K562 (cell line): ENCODE data around the gene PITPNC1. TPM values are rescaled to one million over a fixed set of nuclear protein-coding genes. Genes with fewer than 3 reads are reported as not detected.

Experiments
- ATAC-seq: fragments of 200-7000 bp; cut with Tn5 transposase; 3 replicates; pipeline ENCODE4 v1.9.1; 2020; ENCODE audit warnings: moderate library complexity
- BruUV-seq: library from RNA; stranded (reverse); fragments of 400-500 nt; replicated peaks from 2 replicates; lab custom pipeline; 2021; lab: Mats Ljungman, UMichigan
- CTCF ChIA-PET: fragments of 300-600 bp; formaldehyde crosslinking; extraction: SDS; loops from one replicate; lab custom pipeline; 2021; ENCODE audit warnings: low intra/inter-chr PET ratio; lab: Yijun Ruan, JAX
- POLR2A ChIA-PET: fragments of 300-600, 350-650 bp; sonication (Branson Sonifier 250); formaldehyde crosslinking; extraction: SDS; loops from one replicate; lab custom pipeline; 2021; ENCODE audit warnings: antibody characterized with exemption, inconsistent platforms; lab: Yijun Ruan, JAX
- DNase-seq, 4 experiments: peaks; one replicate each; pipeline versions ENCODE4 v3.0.0 to v3.0.0-alpha.2; 2011 to 2018; ENCODE audit warnings: low spot score in 3 of 4, mixed read lengths in 3 of 4; ENCODE audit errors: extremely low read depth in 1 of 4
- FAIRE-seq: peaks from 2 replicates; lab custom pipeline; 2011; peaks lifted over from hg19 to GRCh38; lab: Jason Lieb, UNC
- H2AFZ ChIP-seq: 2 replicates; pipeline ENCODE4 v1.6.0; 2011; ENCODE audit warnings: low read depth, low read length, control low read depth, inconsistent platforms
- H3K27ac ChIP-seq: fragments of 200-600 bp; 3 replicates; pipeline ENCODE4 v1.8.0; 2011; ENCODE audit warnings: low read depth, mild to moderate bottlenecking, control low read depth, inconsistent platforms, low read length, moderate library complexity, mixed read lengths; ENCODE audit errors: extremely low read depth
- H3K27me3 ChIP-seq, 2 experiments: fragments of 300-600 bp in 1 of 2; 2 replicates in 1 of 2; 3 replicates in 1 of 2; pipeline versions ENCODE4 v1.6.0 to v1.8.0; 2011; ENCODE audit warnings: inconsistent platforms in 2 of 2, low read length in 2 of 2, mild to moderate bottlenecking in 1 of 2, mixed read lengths in 1 of 2, moderate library complexity in 1 of 2; ENCODE audit not compliant: control insufficient read depth in 2 of 2, insufficient read depth in 2 of 2
- H3K36me3 ChIP-seq: fragments of 300-600 bp; 3 replicates; pipeline ENCODE4 v1.8.0; 2011; ENCODE audit warnings: mild to moderate bottlenecking, low read length, inconsistent platforms; ENCODE audit not compliant: control insufficient read depth, insufficient read depth
- H3K4me1 ChIP-seq, 2 experiments: fragments of 200-600 bp in 1 of 2; replicated peaks in 1 of 2; 2 replicates in 1 of 2; 3 replicates in 1 of 2; pipeline versions ENCODE4 v1.5.1 to v1.8.0; 2011; ENCODE audit warnings: inconsistent platforms in 2 of 2, low read length in 2 of 2, mild to moderate bottlenecking in 1 of 2, mixed read lengths in 1 of 2, moderate library complexity in 1 of 2; ENCODE audit not compliant: control insufficient read depth in 2 of 2, insufficient read depth in 2 of 2
- H3K4me2 ChIP-seq: 2 replicates; pipeline ENCODE4 v1.6.1; 2011; ENCODE audit warnings: low read length, control low read depth, inconsistent platforms, mixed read lengths; ENCODE audit not compliant: insufficient read depth
- H3K4me3 ChIP-seq: fragments of 200-600 bp; sonication (generic), shearing (Covaris generic); 2 replicates; pipeline ENCODE4 v1.5.1; 2016; ENCODE audit warnings: control low read depth, inconsistent platforms
- H3K79me2 ChIP-seq: fragments of 200-600 bp; 3 replicates; pipeline ENCODE4 v1.8.0; 2011; ENCODE audit warnings: low read length, inconsistent platforms; ENCODE audit not compliant: control insufficient read depth, insufficient read depth
- H3K9ac ChIP-seq, 2 experiments: 2 replicates each; pipeline versions ENCODE4 v1.6.0 to v1.6.1; 2011; ENCODE audit warnings: low read depth in 2 of 2, low read length in 2 of 2, control low read depth in 1 of 2, inconsistent platforms in 1 of 2, mild to moderate bottlenecking in 1 of 2, mixed read lengths in 1 of 2; ENCODE audit not compliant: insufficient read depth in 1 of 2
- H3K9me1 ChIP-seq: one replicate; pipeline ENCODE4 v1.6.0; 2011; ENCODE audit warnings: inconsistent platforms, mild to moderate bottlenecking, low read length, moderate library complexity; ENCODE audit not compliant: control insufficient read depth, insufficient read depth
- H3K9me3 ChIP-seq: replicated peaks from 2 replicates; pipeline ENCODE4 v1.5.1; 2011; ENCODE audit warnings: low read depth, low read length, inconsistent platforms; ENCODE audit not compliant: control insufficient read depth, insufficient read depth
- H4K20me1 ChIP-seq: replicated peaks from 2 replicates; pipeline ENCODE4 v1.6.1; 2011; ENCODE audit warnings: low read length, inconsistent platforms, mixed read lengths; ENCODE audit not compliant: control insufficient read depth, insufficient read depth
- CTBP1 ChIP-seq: fragments of 450-650 bp; IDR thresholded peaks from 2 replicates; pipeline ENCODE4 v1.6.1; 2016; ENCODE audit warnings: borderline replicate concordance
- DPF2 ChIP-seq: fragments of 450-650 bp; IDR thresholded peaks from 2 replicates; pipeline ENCODE4 v1.6.1; 2016
- EHMT2 ChIP-seq: fragments of 450-650 bp; IDR thresholded peaks from 2 replicates; pipeline ENCODE4 v1.6.1; 2018; ENCODE audit warnings: antibody characterized with exemption
- MEIS2 ChIP-seq: fragments of 450-650 bp; IDR thresholded peaks from 2 replicates; pipeline ENCODE4 v1.6.1; 2014; ENCODE audit warnings: mild to moderate bottlenecking; ENCODE audit not compliant: partially characterized antibody
- POLR2B ChIP-seq: fragments of 450-650 bp; IDR thresholded peaks from 2 replicates; pipeline ENCODE4 v1.6.1; 2018; ENCODE audit warnings: low read depth; ENCODE audit not compliant: partially characterized antibody
- RAD21 ChIP-seq, 2 experiments: fragments of 250-450 bp in 1 of 2; fragments of 450-650 bp in 1 of 2; sonication (Bioruptor Pico) in 1 of 2; formaldehyde crosslinking in 1 of 2; IDR thresholded peaks in 1 of 2; conservative IDR thresholded peaks in 1 of 2; 2 replicates each; pipeline versions ENCODE4 v1.4.0 to v1.8.0; 2020 to 2022; ENCODE audit warnings: mild to moderate bottlenecking in 2 of 2, moderate library complexity in 1 of 2
- REST ChIP-seq, 2 experiments: fragments of 450-650 bp; formaldehyde crosslinking in 1 of 2; IDR thresholded peaks; 2 replicates each; pipeline versions ENCODE4 v1.4.0 to v1.6.1; 2014 to 2020; ENCODE audit warnings: mild to moderate bottlenecking in 2 of 2, borderline replicate concordance in 1 of 2, low read depth in 1 of 2
- SAFB2 ChIP-seq: fragments of 200-400 bp; formaldehyde crosslinking; IDR thresholded peaks from 2 replicates; pipeline ENCODE4 v1.6.1; 2018; ENCODE audit warnings: borderline replicate concordance, low read length, low read depth, moderate library complexity; ENCODE audit not compliant: severe bottlenecking
- ZNF449 ChIP-seq: fragments of 250-450 bp; sonication (Bioruptor Pico); IDR thresholded peaks from 2 replicates; pipeline ENCODE4 v1.8.0; 2022; ENCODE audit warnings: moderate library complexity, mild to moderate bottlenecking, inconsistent platforms
- WGBS: fragments of 100-300 bp; shearing (Covaris generic); methylation state at CpG from one replicate; pipeline ENCODE4 v1.1.6; 2016; ENCODE audit warnings: low coverage, mixed read lengths; ENCODE audit not compliant: insufficient coverage; ENCODE audit errors: missing lambda C conversion rate; 5-methylcytosine and 5-hydroxymethylcytosine counted together
- in situ Hi-C: fragments of 300-500 bp; cut with MboI; formaldehyde crosslinking; loops from 4 replicates; pipeline ENCODE4 v1.15.0; 2018; ENCODE audit warnings: inconsistent platforms, mixed read lengths
- intact Hi-C: fragments of 100-400 bp; cut with micrococcal nuclease; formaldehyde crosslinking; loops from 2 replicates; pipeline ENCODE4 v1.14.2; 2022
- polyA plus RNA-seq, 8 experiments: library from polyadenylated mRNA; depleted of rRNA in 4 of 8; stranded (reverse) in 5 of 8; unstranded in 3 of 8; fragments of >200 nt; fragmentation: Nextera tagmentation in 2 of 8; fragmentation: Illumina TruSeq in 1 of 8; extraction: Ambion mirVana in 2 of 8; extraction: Trizol in 1 of 8; gene quantifications; 2 replicates each; pipeline versions ENCODE4 v1.2.1 to v1.2.3, GENCODE V29; 2011 to 2014; ENCODE audit warnings: inconsistent platforms in 1 of 8, missing spikeins in 1 of 8
- total RNA-seq, 7 experiments: library from RNA; depleted of rRNA in 6 of 7; stranded (reverse); fragments of >200 nt in 6 of 7; fragmentation: Illumina TruSeq in 2 of 7; extraction: Trizol in 2 of 7; gene quantifications; 2 replicates each; pipeline versions ENCODE4 v1.2.1 to v1.2.3, GENCODE V29; 2011 to 2021; ENCODE audit warnings: low replicate concordance in 1 of 7

The PITPNC1 gene
- total and polyA plus RNA-seq, 9 of the 15 experiments (the other 6 are each of a cell fraction or from before 2014, with no cell fraction given) = 0.11 to 1.1 (median 0.65) TPM

GRCh38 chr17:67708378-67708777, 331.3 kb downstream of the PITPNC1 start:
- no TSS peak for BruUV-seq
- H3K79me2 ChIP-seq = no peaks in the 10 kb centered on the region
- H3K27ac ChIP-seq = no peak overlapping the region
- intact Hi-C loops (no loop called here), in situ Hi-C loops (no loop called here)
- peak; percentile 32 for FAIRE-seq
- 6% methylated on average over 3 of the region's 3 CpGs for WGBS
- H3K9ac ChIP-seq = no peak overlapping the region
- peaks cover 5 to 7% of the 10 kb centered on the region in 2 experiments; a peak in 4 of 5 replicates for H3K4me1 ChIP-seq
- peak; percentile 48; the same call in 2 of the 3 replicates for ATAC-seq
- POLR2A ChIA-PET = interaction anchor here (1.0 to 1.5 kb wide), 4 partner anchors 7 to 11 kb away, joined by 3 to 6 read pairs (median 4); no protein-coding TSS in a partner anchor
- H2AFZ ChIP-seq = peak overlapping the region; percentile 34; the same call in 1 of the 2 replicates
- no peaks in the 10 kb centered on the region; a peak in 1 of 5 replicates for H3K27me3 ChIP-seq
- H4K20me1 ChIP-seq = no peaks in the 10 kb centered on the region
- H3K36me3 ChIP-seq = no peaks in the 10 kb centered on the region
- CTCF ChIA-PET = no interaction called here
- no peak overlapping the region for H3K4me3 ChIP-seq
- H3K9me1 ChIP-seq = no peaks in the 10 kb centered on the region
- peak in 3 of 4 experiments; percentile 27 to 53 (median 33) for DNase-seq
- peak overlapping the region; percentile 6; the same call in 1 of the 2 replicates for H3K4me2 ChIP-seq
- peaks cover 3% of the 10 kb centered on the region; the same call in 1 of the 2 replicates for H3K9me3 ChIP-seq
- TF ChIP-seq RAD21 (CRISPR knock-in tag; conservative IDR thresholded peaks at IDR 0.05 in 1 of 2, IDR thresholded peaks at IDR 0.05 in 1 of 2) (no peak), DPF2 (0 out of 2 replicates have a peak, but pooled peaks have one; percentile 37), SAFB2 (no peak), MEIS2 (no peak), REST (IDR thresholded peaks at IDR 0.05; ENCODE audit: borderline replicate concordance) (no peak), REST (CRISPR knock-in tag; IDR thresholded peaks at IDR 0.05; ENCODE audit: low read depth) (no peak), ZNF449 (CRISPR knock-in tag) (no peak), EHMT2 (0 out of 2 replicates have a peak, but pooled peaks have one; percentile 53), POLR2B (no peak), CTBP1 (0 out of 2 replicates have a peak, but pooled peaks have one; percentile 19)
